Measurements from ENCODE around the gene LACTBL1.

Gene LACTBL1

DNA sequence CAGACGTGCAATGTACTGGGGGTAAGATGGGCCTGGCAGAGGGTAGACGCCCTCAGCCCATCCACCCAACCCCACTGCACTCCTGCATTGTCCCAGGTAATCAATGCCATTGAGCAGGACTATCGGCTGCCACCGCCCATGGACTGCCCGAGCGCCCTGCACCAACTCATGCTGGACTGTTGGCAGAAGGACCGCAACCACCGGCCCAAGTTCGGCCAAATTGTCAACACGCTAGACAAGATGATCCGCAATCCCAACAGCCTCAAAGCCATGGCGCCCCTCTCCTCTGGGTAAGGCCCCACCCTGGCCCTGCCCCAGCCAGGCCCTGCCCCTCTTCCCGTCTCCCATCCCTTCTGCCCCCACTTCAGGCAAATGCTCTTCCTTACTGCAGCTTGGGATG, 62.4 kb downstream of the LACTBL1 start:
- CTCF ChIA-PET, result no interaction called here

DNA sequence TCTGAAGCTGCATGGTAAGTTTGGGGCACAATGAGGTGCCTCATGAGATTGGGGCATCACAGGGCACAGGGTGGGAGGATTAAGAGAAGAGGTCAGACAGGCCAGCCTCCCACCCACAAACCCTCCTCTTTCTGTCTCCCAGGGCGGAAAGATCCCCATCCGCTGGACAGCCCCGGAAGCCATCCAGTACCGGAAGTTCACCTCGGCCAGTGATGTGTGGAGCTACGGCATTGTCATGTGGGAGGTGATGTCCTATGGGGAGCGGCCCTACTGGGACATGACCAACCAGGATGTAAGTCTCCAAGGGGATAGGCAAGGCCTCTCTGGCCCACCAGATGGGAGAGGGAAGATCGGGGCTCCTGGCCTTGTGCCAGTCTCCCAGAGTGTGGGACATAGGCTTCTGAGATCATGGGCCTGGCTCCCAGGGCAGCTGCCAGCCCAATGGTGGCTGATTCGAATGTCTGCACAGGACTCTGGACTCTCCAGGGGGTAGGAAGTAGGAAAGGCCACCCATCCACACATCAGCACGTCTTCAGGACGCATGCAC, 63.7 kb downstream of the LACTBL1 start:
- CTCF ChIA-PET, result interaction anchor here (0.5 to 0.6 kb wide), 2 partner anchors 16 to 252 kb away, joined by 3 to 4 read pairs; no protein-coding TSS in a partner anchor
- no peak overlapping the region for H3K27ac ChIP-seq
- TF ChIP-seq, protein P1, sequence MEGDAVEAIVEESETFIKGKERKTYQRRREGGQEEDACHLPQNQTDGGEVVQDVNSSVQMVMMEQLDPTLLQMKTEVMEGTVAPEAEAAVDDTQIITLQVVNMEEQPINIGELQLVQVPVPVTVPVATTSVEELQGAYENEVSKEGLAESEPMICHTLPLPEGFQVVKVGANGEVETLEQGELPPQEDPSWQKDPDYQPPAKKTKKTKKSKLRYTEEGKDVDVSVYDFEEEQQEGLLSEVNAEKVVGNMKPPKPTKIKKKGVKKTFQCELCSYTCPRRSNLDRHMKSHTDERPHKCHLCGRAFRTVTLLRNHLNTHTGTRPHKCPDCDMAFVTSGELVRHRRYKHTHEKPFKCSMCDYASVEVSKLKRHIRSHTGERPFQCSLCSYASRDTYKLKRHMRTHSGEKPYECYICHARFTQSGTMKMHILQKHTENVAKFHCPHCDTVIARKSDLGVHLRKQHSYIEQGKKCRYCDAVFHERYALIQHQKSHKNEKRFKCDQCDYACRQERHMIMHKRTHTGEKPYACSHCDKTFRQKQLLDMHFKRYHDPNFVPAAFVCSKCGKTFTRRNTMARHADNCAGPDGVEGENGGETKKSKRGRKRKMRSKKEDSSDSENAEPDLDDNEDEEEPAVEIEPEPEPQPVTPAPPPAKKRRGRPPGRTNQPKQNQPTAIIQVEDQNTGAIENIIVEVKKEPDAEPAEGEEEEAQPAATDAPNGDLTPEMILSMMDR (conservative IDR thresholded peaks at IDR 0.05; ENCODE audit: low read depth), result no peak
- POLR2A ChIA-PET (ENCODE audit: low non-redundant PET), result no interaction called here
- DNase-seq (ENCODE audit: low spot score), result no peak

More for the DNA sequence above, 62.4 kb downstream of the LACTBL1 start:
- no peak overlapping the region for H3K27ac ChIP-seq
- DNase-seq (ENCODE audit: low spot score), result no peak
- TF ChIP-seq, protein P1 (conservative IDR thresholded peaks at IDR 0.05; ENCODE audit: low read depth), result no peak
- POLR2A ChIA-PET (ENCODE audit: low non-redundant PET), result no interaction called here

DNA sequence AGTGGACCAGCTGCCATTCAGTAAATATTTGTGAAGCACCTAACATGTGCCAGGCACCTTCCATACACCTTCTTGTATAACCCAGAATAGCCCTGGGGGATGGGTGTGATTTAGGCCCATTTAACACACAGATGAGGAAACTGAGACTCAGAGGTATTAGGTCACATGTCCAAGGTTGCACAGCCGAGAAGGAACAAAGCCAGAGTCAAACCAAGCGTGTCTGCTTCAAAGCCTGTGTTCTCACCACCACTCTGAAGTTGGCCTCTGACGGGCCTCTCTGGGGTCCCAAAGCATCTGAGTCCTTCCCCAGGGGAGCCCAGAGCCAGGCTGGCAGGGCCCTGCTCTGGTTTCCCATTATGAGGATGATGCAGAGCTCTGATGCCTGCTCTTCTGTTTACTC, 65.1 kb downstream of the LACTBL1 start:
- POLR2A ChIA-PET (ENCODE audit: low non-redundant PET), result no interaction called here
- no peak for DNase-seq (ENCODE audit: low spot score)
- H3K27ac ChIP-seq, result no peak overlapping the region
- CTCF ChIA-PET, result no interaction called here
- TF ChIP-seq, protein P1 (conservative IDR thresholded peaks at IDR 0.05; ENCODE audit: low read depth), result no peak

DNA sequence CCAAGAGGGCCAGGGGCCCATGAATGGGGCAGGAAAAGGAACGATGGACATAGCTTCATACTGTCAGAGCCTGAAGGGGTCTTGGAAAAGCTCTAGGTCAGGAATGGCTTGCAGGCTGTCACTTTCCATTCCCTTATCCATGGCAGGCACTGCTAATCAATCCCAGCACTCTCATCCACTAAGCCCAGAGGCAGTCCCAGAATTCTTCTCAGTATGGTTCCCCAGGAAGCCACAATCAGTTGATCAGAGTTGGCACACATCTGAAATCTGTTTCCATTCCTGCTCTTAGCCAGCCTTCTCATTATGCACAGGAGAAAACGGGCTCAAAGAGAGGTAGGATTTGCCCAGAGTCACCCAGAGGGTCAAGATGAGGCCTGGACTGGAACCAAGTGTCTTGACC, 65.7 kb downstream of the LACTBL1 start:
- CTCF ChIA-PET, result no interaction called here
- no peak overlapping the region for H3K27ac ChIP-seq
- DNase-seq (ENCODE audit: low spot score), result no peak
- TF ChIP-seq, protein P1 (conservative IDR thresholded peaks at IDR 0.05; ENCODE audit: low read depth), result no peak
- POLR2A ChIA-PET (ENCODE audit: low non-redundant PET), result no interaction called here

DNA sequence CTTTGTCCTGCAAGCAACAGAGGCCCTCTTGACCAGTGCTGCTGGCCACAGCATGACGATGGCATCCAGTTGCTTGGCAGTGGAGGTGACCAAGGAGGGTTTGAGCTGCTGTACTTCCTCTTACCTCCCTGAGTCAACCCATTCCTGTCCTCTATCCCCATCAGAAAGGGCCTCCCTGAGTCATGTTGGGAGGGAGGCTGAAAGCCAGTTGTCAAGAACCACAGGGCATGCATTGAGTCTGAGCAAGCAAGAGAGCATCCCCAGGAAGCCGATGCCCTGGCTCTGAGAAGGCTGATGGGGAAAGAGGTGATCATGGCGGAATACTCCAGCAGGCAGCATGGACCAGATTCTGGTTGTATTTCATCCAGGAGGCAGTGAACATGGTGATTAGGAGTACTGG, 69.6 kb downstream of the LACTBL1 start:
- ChIA-PET POLR2A (ENCODE audit: low non-redundant PET) (no interaction called here), CTCF (no interaction called here)

More for the DNA sequence above, 69.6 kb downstream of the LACTBL1 start:
- H3K27ac ChIP-seq, result no peak overlapping the region
- TF ChIP-seq, protein P1 (conservative IDR thresholded peaks at IDR 0.05; ENCODE audit: low read depth), result no peak
- no peak for DNase-seq (ENCODE audit: low spot score)
